Stromal cell of bone marrow (primary cell): ENCODE measurements around the gene KRTAP5-7.
"Not testable (repeated sequence)": the region's sequence is repeated elsewhere in the genome, so short reads cannot be mapped to it uniquely, and the experiment has no call there.

Source experiments
- DNase-seq: peaks from one replicate; pipeline ENCODE4 v3.0.0-alpha.2; 2012; ENCODE audit warnings: low read depth

Gene KRTAP5-7, protein sequence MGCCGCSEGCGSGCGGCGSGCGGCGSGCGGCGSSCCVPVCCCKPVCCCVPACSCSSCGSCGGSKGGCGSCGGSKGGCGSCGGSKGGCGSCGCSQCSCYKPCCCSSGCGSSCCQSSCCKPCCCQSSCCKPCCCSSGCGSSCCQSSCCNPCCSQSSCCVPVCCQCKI

DNA sequence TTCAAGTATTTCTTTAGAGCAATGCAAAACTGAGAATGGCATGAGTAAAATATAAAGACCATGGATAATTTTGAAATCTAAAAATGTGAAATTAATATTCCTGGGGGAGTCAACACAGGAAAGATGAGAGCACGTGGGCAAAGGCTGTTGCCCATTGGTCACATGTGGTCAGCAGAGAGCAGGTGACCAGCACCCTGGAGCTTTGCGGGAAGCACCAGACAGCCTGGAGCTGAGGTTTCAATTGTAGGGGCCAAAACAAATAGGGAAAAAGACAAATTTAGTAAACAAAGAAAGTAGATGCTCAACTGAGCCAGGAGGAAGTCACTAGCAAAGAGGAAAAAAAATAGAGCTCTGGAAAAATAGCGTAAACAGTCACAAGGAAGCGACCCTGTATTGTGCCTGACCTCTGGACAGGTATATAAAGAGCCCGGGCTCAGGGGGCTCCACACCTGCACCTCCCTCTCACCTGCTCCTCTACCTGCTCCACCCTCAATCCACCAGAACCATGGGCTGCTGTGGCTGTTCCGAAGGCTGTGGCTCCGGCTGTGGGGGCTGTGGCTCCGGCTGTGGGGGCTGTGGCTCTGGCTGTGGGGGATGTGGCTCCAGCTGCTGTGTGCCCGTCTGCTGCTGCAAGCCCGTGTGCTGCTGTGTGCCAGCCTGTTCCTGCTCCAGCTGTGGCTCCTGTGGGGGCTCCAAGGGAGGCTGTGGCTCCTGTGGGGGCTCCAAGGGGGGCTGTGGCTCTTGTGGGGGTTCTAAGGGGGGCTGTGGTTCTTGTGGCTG, at the start of gene KRTAP5-7:
KRTAP5-7 (plus strand) TSS at position 472 of the 780 bp plus-strand sequence; CDS start at position 506, 34 bp downstream.
- not testable (repeated sequence) for DNase-seq

DNA sequence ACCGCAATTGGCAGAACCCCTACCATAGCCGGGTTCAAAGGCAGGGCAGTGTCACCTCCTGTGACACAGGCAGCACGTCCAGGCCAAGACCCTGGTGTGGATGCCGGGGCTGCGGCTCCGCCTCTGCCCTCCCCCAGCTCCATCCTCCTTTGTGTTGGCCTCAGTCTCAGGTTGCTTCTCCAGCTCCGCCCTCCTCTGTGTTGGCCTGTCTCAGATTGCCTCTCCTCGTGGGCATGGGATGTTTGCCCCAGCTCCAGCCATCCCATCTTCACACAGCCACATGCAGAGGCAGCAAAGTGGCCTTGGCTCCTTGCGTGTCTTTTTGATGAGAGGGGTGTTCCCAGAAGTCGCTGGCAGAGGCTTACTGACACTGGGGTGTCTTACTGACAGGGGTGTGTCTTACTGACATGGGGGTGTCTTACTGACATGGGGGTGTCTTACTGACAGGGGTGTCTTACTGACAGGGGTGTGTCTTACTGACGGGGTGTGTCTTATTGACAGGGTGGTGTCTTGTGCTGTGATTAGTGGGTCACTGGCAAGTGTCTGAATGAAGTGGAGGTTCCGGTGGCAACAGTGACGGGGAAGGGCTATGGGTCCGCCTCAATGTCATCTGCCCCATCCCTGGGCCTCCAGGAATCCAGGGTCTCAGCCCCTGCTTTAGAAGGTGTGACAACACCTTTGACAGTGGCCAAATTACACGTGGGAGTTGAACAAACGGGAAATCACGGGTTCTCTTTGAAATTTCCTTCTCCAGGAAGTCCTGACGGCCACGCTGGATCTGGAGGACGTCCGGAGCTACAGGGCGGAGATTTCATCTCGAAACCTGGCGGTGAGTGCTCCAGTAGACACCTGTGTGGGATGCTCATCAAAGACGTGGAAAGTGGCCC, 49.2 kb upstream of the KRTAP5-7 start:
- no peak for DNase-seq

DNA sequence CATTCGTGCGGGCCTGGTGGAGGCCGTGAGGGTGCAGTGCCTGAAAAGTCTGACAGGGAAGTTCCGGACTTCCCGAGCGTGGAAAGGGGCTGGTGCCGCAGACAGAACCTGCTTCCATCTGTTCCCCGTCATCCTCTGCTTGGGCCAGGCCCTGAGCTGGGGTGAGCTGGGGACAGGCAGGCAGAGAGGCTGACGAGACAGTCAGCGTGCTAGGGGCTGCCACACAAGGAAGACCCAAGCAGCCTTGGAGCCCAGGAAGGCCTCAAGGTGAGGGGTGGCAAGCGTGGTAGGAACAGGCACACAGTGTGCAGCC, 48.6 kb upstream of the KRTAP5-7 start:
- no peak for DNase-seq

DNA sequence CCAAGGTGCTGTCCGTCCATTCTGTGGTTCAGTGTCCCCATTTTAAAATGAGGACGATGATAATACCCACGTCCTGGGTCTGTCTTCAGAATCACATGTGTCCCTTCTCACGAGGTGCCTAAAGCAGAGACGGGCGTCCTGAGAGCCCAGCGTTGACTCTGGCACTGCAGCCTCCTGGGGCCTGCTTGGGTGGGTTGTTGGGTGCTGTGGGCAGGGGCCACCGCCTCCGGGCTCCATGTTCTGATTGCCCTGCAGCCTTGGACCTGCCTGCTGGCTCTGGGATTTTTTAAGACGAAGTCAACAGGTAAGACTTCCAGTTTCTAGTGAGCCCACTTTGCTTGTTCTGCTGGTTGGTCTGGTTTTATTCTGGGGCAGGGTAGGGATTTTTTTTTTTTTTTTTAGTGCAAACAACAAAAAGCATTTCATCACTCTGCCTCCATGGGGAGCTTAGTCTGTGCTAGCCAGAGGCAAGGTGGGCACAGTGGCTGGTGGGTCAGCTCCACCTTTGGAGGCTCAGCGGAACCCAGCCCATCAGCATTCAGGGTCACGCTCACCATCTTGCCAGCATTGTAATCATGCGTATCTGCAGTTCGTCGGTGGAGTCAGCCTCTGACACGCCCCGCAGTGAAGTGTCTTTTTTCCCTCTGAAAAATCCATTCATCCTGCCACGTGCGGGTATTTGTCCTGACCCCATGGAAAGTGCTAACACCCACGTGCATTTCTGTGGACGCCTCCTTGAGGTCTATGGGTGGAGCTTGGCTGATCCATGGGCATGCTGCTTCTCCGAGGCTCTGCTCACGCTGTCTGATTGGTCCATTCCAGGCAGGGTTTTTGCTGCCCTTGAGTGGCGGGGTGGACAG, 45.7 kb upstream of the KRTAP5-7 start:
- DNase-seq: no peak

DNA sequence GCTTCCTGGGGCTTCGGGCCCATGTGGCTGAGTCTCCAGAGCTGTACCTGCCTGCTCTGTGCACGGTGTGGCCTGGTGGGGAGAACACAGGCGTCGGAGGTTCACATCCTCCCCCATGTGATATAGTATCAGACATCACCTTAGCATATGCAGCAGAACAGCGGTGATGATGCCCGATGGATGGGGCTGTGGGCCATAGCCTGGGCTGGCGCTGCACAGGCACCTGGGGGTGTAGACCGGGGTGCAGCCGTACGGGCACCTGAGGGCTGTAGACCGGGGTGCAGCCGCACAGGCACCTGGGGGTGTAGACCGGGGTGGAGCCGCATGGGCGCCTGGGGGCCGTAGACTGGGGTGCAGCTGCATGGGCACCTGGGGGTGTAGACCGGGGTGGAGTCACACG, 44.9 kb upstream of the KRTAP5-7 start:
- no peak for DNase-seq

DNA sequence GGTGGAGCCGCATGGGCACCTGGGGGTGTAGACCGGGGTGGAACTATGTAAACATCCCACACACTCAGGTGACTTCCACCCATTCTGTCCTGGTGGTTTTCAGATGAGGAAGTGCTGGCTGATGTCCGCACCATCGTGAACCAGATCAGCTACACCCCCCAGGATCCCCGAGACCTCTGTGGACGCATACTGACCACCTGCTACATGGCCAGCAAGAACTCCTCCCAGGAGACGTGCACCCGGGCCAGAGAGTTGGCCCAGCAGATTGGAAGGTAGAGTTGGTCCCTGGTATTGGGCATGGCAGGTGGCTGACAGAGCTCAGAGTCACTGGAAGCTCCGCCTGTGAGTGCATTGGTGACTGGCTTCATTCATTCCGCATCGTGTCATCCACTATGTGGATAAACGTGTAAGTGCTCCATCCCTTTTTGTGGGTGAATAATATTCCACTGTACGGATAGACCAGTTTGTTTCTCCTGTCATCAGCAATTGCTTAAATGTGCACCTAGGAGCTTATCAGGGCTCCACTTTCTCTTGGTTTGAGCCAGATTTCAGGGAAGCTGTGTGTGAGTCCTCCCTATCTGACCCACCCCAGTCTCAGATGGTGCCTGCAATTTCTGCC, 44.2 kb upstream of the KRTAP5-7 start:
- no peak for DNase-seq

DNA sequence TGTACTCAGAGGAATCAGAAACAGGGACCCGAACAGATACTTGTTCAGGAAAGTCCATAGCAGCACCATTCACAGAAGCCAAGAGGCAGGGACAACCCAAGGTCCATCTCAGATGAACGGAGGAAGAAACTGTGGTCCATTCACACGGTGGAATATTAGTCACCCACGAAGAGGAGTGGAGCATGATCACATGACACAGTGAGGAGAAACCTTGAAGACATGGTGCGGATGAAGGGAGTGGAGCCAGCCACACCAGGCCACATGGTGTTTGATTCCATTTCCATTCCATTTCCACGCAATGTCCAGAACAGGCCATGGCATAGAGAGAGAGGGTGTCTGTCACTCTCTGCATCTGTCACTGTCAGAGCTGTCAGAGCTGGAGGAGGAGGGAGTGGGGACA, 43.4 kb upstream of the KRTAP5-7 start:
- no peak for DNase-seq

DNA sequence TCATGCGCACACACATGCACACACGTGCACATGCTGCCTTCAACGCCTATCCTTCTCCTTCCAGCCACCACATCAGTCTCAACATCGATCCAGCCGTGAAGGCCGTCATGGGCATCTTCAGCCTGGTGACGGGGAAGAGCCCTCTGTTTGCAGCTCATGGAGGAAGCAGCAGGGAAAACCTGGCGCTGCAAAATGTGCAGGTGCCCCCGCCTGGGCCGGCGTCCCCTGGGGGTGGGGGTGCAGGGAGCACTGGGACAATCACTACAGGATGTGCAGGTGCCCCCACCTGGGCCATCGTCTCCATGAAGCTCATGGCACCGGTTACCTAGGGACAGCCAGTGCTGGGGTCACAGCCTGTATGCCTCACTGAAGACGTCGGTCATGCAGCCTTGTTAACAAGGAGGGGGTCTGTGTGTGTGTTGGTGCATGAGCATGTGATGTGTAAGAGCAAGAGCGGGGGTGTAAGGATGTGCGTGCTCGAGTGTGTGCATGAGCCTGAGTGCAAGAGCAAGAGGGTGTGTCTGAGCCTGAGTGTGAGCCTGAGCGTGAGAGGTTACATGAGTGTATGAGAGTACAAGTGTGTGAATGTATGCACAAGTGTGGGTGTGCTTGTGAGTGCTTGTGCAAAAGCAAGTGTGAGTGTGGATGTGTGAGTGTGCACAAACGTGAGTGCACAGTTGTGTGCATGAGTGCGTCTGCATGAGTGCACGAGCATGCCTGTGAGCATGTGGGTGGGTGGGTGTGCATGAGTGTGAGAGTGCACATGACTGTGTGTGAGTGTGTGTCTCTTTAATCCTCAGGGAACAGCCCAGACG, 42.6 kb upstream of the KRTAP5-7 start:
- no peak for DNase-seq

DNA sequence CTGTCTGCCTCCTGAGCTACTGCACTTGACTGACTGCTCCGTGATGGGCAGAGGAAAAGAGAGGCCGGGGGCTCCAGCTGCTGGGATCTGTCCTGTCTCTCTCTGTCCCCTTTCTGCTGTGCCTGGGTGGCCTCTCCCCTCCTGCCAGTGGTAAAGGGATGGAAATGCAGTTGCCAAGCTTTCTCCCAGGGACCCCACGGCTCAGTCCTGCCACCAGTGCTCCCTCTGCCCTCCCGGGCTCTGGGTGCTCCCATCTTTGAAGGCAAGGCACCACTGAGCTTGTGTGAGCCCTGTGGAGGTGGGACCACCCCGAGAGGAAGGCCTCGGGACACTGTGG, 42.0 kb upstream of the KRTAP5-7 start:
- no peak for DNase-seq

DNA sequence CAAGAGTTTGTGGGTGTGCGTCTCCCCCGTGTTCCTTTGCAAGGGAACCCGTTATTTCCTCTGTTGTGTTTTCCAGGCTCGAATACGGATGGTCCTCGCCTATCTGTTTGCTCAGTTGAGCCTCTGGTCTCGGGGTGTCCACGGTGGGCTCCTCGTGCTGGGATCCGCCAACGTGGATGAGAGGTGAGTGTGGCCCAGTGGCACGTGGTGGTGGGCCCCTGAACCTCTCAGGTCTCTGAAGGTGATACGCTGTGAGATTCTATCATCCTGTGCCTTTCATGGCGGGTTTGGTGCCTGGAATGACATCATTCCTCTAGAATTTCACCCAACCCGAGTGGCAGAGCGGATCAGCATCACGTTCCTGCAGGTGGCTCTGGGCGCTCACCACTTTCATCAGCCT, 41.6 kb upstream of the KRTAP5-7 start:
- DNase-seq: no peak

DNA sequence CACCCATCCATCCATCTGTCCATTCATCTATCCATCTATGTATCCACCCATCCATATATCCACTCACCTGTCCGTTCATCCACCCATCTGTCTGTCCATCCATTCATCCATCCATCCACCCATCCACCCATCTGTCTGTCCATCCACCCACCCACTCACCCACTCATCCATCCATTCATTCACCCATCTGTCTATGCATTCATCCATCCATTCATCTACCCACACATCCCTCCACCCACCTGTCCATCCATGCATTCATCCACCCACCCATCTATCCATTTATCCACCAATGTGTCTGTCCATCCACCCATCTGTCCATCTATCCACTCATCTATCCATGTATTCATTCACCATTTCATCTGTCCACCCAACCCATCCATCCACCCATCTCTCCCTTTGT, 40.7 kb upstream of the KRTAP5-7 start:
- DNase-seq: no peak

DNA sequence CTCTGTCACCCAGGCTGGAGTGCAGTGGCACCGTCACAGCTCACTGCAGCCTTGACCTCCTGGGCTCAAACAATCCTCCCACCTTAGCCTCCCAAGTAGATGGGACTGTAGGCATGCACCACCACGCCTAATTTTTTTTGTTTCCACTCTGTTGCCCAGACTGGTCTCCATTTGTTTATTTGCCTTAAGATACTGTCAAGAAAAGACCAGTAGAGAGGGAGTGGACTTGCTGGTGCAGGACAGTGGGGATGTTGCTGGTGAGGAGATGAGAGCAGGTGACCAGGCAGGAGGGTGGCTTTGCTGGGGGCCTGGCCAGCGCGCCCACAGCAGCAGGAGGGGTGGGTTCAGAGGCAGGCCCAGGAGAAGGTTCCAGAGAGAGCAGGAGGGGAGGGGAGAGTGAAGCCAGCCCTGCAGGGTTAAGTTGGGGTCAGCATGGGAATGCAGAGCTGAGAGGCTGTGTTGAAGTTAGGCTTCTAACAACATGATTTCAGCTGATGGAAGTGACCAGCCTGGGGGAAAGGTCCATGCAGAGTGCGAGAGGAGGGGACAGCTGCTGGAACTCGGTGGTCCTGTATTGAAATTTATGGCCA, 38.3 kb upstream of the KRTAP5-7 start:
- no peak for DNase-seq

DNA sequence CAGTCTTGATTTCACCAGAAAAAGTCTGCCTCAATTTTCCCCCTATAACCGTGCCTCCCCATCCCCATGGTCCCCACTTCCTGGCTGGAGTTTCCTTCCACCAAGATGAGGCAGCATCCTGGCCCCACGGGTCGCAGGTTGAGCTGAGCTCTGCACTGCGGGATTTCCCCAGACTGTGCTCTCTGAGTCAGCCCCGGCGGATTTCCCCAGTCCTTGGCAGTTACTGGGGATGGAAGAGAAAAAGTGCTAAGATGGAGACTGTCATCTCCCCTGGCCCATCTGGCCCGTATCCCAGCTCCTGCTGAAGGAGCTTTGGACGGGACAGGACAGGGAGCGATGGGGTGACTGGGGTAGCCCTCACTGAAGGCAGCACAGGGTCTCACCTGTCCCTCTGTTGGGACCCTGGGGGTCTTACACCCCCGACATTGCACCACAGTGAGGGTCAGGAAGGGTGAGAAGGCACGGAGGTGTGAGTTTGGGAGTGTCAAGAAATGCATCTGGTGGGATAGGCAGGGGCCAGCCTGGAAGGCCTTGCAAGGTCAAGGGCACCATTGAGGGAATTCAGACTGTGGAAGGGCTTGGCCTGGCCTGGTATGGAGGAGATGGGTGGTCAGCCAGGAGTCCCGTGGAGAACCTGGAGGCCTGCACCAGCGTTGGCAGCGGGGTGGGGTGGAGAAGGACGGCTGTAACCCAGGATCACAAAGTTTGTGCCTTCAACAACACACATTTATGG, 37.6 kb upstream of the KRTAP5-7 start:
- no peak for DNase-seq

DNA sequence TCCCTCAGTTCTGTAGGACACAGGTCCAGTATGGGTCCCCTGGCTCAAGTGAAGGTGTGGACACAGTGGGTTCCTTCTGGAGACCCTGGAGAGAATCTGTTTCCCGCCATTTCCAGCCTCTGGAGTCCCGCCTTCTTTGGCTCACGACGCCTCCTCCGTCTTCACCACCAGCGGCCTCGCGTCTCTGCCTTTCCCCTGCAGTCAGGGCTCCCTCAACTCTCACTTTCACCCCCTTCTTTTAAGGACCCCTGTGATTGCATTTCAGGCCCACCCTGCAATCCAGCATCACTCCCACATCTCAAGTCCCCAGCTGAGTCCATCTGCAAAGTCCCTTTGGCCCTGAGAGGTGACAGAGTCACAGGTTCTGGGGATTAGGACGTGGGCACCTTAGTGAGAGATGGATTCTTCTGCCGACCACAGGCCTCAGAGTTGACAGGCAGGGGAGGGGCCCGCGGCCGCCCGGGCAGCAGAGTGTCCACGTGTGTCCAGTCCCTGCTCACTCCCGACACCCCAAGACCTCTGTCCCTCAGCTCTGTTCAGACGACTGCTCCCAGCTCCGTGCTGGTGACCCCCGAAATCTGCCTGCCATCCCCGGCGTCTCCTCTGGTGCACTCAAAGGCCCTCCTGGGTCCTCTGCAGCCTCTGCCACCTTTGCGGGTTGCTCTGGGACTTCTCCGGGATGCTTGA, 36.9 kb upstream of the KRTAP5-7 start:
- no peak for DNase-seq

DNA sequence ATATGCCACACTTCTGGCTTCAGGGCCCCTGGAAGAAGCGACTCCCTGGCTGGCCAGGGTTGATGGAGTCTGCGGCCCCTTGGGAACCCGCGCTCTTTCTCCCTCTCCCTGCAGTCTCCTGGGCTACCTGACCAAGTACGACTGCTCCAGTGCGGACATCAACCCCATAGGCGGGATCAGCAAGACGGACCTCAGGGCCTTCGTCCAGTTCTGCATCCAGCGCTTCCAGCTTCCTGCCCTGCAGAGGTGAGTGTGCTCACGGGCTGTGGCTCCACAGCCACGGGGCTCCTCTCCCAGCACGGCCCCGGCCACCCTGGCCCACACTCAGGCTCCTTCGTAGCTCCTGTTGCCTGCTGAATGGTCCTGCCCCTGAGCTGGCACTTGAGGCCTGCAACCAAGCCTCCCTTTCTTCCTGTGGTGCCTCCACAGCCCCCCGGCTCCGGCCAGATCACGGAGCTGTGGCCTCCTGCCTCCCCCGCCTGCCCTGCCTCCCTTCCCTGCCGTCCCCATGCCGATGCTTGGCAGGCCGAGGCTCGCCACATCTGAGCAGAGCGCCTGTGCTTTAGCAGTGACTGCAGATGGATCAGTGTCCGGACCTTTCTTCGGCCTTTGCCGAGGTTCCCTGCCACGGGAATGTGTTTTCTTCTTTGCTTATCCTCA, 36.2 kb upstream of the KRTAP5-7 start:
- no peak for DNase-seq

DNA sequence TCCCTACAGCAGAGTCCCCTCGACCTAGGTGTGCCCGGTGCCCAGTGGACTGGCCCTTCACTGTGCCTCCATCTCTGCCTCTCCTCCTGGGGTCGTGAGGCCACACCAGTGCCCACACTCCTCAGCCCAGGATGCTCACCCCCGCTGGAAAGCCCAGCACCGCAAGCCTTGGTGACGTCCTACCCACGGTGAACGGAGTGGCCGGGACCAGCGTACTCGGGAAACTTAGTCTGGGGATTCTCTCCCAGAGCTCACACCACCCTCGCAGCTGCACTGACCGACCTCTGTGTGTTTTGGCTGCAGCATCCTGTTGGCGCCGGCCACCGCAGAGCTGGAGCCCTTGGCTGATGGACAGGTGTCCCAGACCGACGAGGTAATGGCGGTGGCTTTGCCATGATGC, 35.5 kb upstream of the KRTAP5-7 start:
- DNase-seq: no peak

DNA sequence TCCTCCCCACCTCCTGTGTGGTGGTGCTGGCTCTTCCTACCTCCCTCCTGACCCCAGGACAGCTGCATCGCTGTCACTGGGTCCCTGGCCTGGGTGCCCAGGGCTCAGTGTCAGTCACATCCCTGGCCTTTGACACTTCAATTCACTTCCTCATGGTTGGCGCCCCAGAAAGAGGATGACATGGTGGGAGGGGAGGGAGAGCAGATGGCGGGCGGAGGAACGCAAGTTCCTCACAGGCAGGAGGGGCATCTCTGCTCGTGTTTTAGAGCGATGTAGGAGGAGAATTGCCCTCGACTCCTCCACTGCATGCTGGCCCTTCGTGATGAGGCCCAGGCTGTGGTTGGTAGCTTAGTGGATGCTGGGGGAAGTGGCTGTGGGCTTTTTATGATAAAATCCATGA, 35.1 kb upstream of the KRTAP5-7 start:
- DNase-seq: no peak
